HFFc6 (cell line): ENCODE data around the gene CCDC9B. TPM values are rescaled to one million over a fixed set of nuclear protein-coding genes. Genes with fewer than 3 reads are reported as not detected.
A peak's percentile ranks its signal among the peaks of the same experiment; 100 is the strongest.

Source experiments
- DNase-seq: peaks from one replicate; pipeline ENCODE4 v3.0.0-alpha.2; 2018
- H3K27ac Mint-ChIP-seq: 2 replicates; pipeline ENCODE4 v1.8.0; 2020; ENCODE audit warnings: mild to moderate bottlenecking, mixed read lengths
- H3K27me3 Mint-ChIP-seq: 2 replicates; pipeline ENCODE4 v1.8.0; 2021; ENCODE audit warnings: mild to moderate bottlenecking, moderate library complexity, mixed read lengths; ENCODE audit not compliant: insufficient read depth
- H3K36me3 Mint-ChIP-seq: 2 replicates; pipeline ENCODE4 v1.8.0; 2021; ENCODE audit warnings: low read depth, mixed read lengths
- H3K4me1 Mint-ChIP-seq: 2 replicates; pipeline ENCODE4 v1.8.0; 2020; ENCODE audit warnings: low read depth, mixed read lengths
- H3K4me3 Mint-ChIP-seq: 2 replicates; pipeline ENCODE4 v1.8.0; 2020; ENCODE audit warnings: mild to moderate bottlenecking, moderate library complexity, mixed read lengths
- H3K9me3 Mint-ChIP-seq: 2 replicates; pipeline ENCODE4 v1.8.0; 2020; ENCODE audit warnings: mild to moderate bottlenecking, mixed read lengths
- CTCF ChIP-seq: fragments of 200-600 bp; sonication (generic); IDR thresholded peaks from 2 replicates; pipeline ENCODE4 v1.5.0; 2021; ENCODE audit warnings: antibody characterized with exemption, mild to moderate bottlenecking
- total RNA-seq, 6 experiments: library from RNA; stranded (reverse); fragmentation: NEBNext Ultra II Directional; extraction: Animal tissue kit (Norgen Biotek cat#: 25700); gene quantifications; 2 replicates in 1 of 6; 3 replicates in 5 of 6; pipeline ENCODE4 v1.2.3, GENCODE V29; 2021

CCDC9B gene
- total RNA-seq, 6 experiments from 2014 or later: 54.3 to 92.3 (median 57.9) TPM

GRCh38 chr15:40334541-40334940 is 6.2 kb downstream of the CCDC9B start:
- Mint-ChIP-seq H3K4me1 (peaks cover 58% of the 10 kb centered on the region), H3K4me3 (no peak overlapping the region), H3K36me3 (peaks cover 26% of the 10 kb centered on the region; the same call in 1 of the 2 replicates), H3K27ac (peak overlapping the region; percentile 76; the same call in 1 of the 2 replicates), H3K9me3 (no peaks in the 10 kb centered on the region), H3K27me3 (peaks cover 5% of the 10 kb centered on the region)
- no peak for DNase-seq
- no peak for TF ChIP-seq CTCF

- H3K27ac Mint-ChIP-seq: peak overlapping the region; percentile 76
- TF ChIP-seq CTCF: no peak
- peaks cover 58% of the 10 kb centered on the region for H3K4me1 Mint-ChIP-seq
- H3K4me3 Mint-ChIP-seq: no peak overlapping the region
- DNase-seq: no peak
- peaks cover 5% of the 10 kb centered on the region for H3K27me3 Mint-ChIP-seq
- H3K9me3 Mint-ChIP-seq: no peaks in the 10 kb centered on the region
- peaks cover 26% of the 10 kb centered on the region; the same call in 1 of the 2 replicates for H3K36me3 Mint-ChIP-seq
Measured at GRCh38 chr15:40333922-40334492, 6.7 kb downstream of the CCDC9B start.

DNA sequence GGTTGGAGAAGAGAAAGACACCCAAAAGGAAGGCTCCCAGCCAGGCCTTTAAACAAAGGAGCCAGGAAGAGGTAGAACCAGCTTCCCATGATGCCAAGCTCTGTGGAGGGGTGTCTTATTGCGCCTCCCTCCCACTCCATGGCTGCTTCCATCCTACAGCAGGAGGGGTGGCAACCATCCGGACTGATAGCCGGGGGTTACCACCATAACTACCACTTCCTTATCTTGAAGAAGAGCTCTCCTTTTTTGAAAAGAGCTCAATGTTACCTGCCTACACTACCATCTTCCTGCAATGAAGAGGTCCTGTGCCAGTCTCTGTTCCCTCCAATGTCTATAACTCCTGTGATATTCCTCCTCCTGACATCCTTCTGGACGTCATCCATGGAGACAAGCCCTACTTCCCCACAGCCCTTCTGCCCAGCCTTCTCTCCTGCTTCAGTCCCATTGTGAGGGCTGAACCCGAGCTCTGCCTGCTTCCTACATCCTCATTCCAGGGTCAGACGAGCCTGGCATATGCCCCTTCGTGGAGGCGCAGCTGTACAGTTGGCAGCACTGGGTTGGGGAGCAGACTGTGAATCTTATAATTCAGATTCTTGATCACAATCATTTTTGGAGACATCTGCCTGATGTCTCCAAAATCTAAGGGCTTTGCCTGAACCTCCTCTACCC is 8.5 kb downstream of the CCDC9B start:
- H3K4me1 Mint-ChIP-seq: peaks cover 62% of the 10 kb centered on the region
- peaks cover 15% of the 10 kb centered on the region; the same call in 1 of the 2 replicates for H3K36me3 Mint-ChIP-seq
- no peak for TF ChIP-seq CTCF
- no peaks in the 10 kb centered on the region for H3K9me3 Mint-ChIP-seq
- peaks cover 7% of the 10 kb centered on the region for H3K27me3 Mint-ChIP-seq
- H3K4me3 Mint-ChIP-seq: no peak overlapping the region; the same call in 1 of the 2 replicates
- peak overlapping the region; percentile 69; the same call in 1 of the 2 replicates for H3K27ac Mint-ChIP-seq
- DNase-seq: no peak

GRCh38 chr15:40331637-40332036 is 9.1 kb downstream of the CCDC9B start:
- H3K4me3 Mint-ChIP-seq: no peak overlapping the region; the same call in 1 of the 2 replicates
- H3K27ac Mint-ChIP-seq: no peak overlapping the region; the same call in 1 of the 2 replicates
- no peak for TF ChIP-seq CTCF
- H3K36me3 Mint-ChIP-seq: peaks cover 15% of the 10 kb centered on the region; the same call in 1 of the 2 replicates
- no peak for DNase-seq
- no peaks in the 10 kb centered on the region for H3K9me3 Mint-ChIP-seq
- H3K27me3 Mint-ChIP-seq: peaks cover 7% of the 10 kb centered on the region
- H3K4me1 Mint-ChIP-seq: peaks cover 68% of the 10 kb centered on the region

GRCh38 chr15:40331026-40331425 is 9.7 kb downstream of the CCDC9B start:
- Mint-ChIP-seq H3K9me3 (no peaks in the 10 kb centered on the region), H3K27ac (no peak overlapping the region; the same call in 1 of the 2 replicates), H3K27me3 (peaks cover 7% of the 10 kb centered on the region), H3K4me1 (peaks cover 74% of the 10 kb centered on the region), H3K4me3 (no peak overlapping the region), H3K36me3 (peaks cover 16% of the 10 kb centered on the region; the same call in 1 of the 2 replicates)
- TF ChIP-seq CTCF: no peak
- DNase-seq: no peak
